H1 (cell line): ENCODE measurements around the gene SMYD3. TPM values are rescaled to one million over a fixed set of nuclear protein-coding genes. Genes with fewer than 3 reads are reported as not detected.

Experiments used
- CEBPB ChIP-seq: IDR thresholded peaks from 2 replicates; pipeline ENCODE4 v1.6.1; 2012; ENCODE audit warnings: low read depth, low read length
- SIX5 ChIP-seq: IDR thresholded peaks from 2 replicates; pipeline ENCODE4 v1.6.1; 2011; ENCODE audit warnings: mild to moderate bottlenecking, low read depth, low read length
- TBP ChIP-seq: IDR thresholded peaks from 2 replicates; pipeline ENCODE4 v1.6.1; 2011; ENCODE audit warnings: low read depth, low read length, improper control_type of control experiment
- TEAD4 ChIP-seq: IDR thresholded peaks from 2 replicates; pipeline ENCODE4 v1.6.1; 2012; ENCODE audit warnings: low read depth, low read length, inconsistent platforms, mixed read lengths
- polyA plus RNA-seq, 7 experiments: library from polyadenylated mRNA; depleted of rRNA in 3 of 7; stranded (reverse) in 5 of 7; unstranded in 2 of 7; fragments of >200 nt in 5 of 7; fragments of 200-250 nt in 2 of 7; gene quantifications; 1 replicate in 5 of 7; 2 replicates in 1 of 7; 4 replicates in 1 of 7; pipeline versions ENCODE4 v1.2.1 to v1.2.3, GENCODE V29; 2011 to 2013; ENCODE audit warnings: missing spikeins in 2 of 7, mixed read lengths in 2 of 7
- total RNA-seq: library from RNA; stranded (reverse); fragmentation: NEBNext Ultra II Directional; extraction: Animal tissue kit (Norgen Biotek cat#: 25700); gene quantifications from 2 replicates; pipeline ENCODE4 v1.2.1, GENCODE V29; 2021
- TF ChIP-seq, protein P1 (sequence below): IDR thresholded peaks from 2 replicates; pipeline ENCODE4 v1.6.1; 2012; ENCODE audit warnings: inconsistent platforms

The SMYD3 gene
- total and polyA plus RNA-seq, 2 of the 8 experiments (the other 6 are each of a cell fraction or from before 2014, with no cell fraction given) = 17.3 to 25.4 TPM

DNA sequence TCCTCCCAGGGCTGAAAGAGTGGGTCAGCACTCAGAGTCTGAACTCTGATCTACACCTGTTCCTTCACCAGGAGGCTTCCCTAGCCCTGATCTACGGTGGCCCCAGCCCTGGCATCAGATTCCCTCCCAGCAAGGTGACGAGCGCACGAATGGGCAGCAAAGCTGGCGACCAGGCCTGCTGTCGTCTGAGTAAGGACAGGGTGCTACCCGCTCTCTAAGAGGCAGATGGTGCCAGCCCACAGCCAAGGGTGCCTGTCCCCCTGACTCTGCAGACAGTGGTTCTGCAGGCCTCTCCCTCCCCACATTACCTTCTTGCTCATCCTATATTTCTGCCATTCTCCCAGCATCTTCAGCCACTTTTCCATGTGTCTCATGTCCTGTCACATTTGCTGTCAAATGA, 10.3 kb upstream of the SMYD3 start (continued):
- TF ChIP-seq SIX5 (no peak), TEAD4 (no peak), TBP (no peak), CEBPB (no peak)
- TF ChIP-seq, protein P1, sequence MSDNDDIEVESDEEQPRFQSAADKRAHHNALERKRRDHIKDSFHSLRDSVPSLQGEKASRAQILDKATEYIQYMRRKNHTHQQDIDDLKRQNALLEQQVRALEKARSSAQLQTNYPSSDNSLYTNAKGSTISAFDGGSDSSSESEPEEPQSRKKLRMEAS = no peak
